Activated CD8-positive, alpha-beta T cell treated with anti-CD3 and anti-CD28 coated beads for 36 hours (primary cell): ENCODE data around the gene DPPA5. TPM values are rescaled to one million over a fixed set of nuclear protein-coding genes. Genes with fewer than 3 reads are reported as not detected.
A peak's percentile ranks its signal among the peaks of the same experiment; 100 is the strongest.
"Not testable (repeated sequence)": the region's sequence is repeated elsewhere in the genome, so short reads cannot be mapped to it uniquely, and the experiment has no call there.

Source experiments
- ATAC-seq: fragments of 200-7000 bp; cut with Tn5 transposase; one replicate; pipeline ENCODE4 v1.10.0; 2021; ENCODE audit warnings: mild to moderate bottlenecking, moderate library complexity
- CTCF ChIA-PET: fragments of 350-600 bp; sonication (Branson Sonifier 250); formaldehyde crosslinking; loops from one replicate; lab custom pipeline; 2021; ENCODE audit warnings: antibody characterized with exemption; lab: Charles Lee
- POLR2A ChIA-PET: fragments of 350-600 bp; sonication (Branson Sonifier 250); formaldehyde crosslinking; loops from one replicate; lab custom pipeline; 2021; ENCODE audit warnings: antibody characterized with exemption; lab: Charles Lee
- DNase-seq: peaks from one replicate; pipeline ENCODE4 v3.0.0-alpha.2; 2020
- H3K27ac Mint-ChIP-seq: one replicate; pipeline ENCODE4 v1.8.0; 2021; ENCODE audit warnings: mild to moderate bottlenecking, mixed read lengths
- H3K27me3 Mint-ChIP-seq: one replicate; pipeline ENCODE4 v1.8.0; 2021; ENCODE audit warnings: mixed read lengths
- H3K36me3 Mint-ChIP-seq: one replicate; pipeline ENCODE4 v1.8.0; 2021; ENCODE audit warnings: low read depth, mixed read lengths
- H3K4me1 Mint-ChIP-seq: one replicate; pipeline ENCODE4 v1.8.0; 2021; ENCODE audit warnings: low read depth, mixed read lengths
- H3K4me3 Mint-ChIP-seq: one replicate; pipeline ENCODE4 v1.8.0; 2021; ENCODE audit warnings: mild to moderate bottlenecking, moderate library complexity, mixed read lengths
- H3K9me3 Mint-ChIP-seq: one replicate; pipeline ENCODE4 v1.8.0; 2021; ENCODE audit warnings: mixed read lengths
- intact Hi-C: fragments of 100-400 bp; cut with micrococcal nuclease; formaldehyde crosslinking; loops from one replicate; pipeline ENCODE4 v1.10.0; 2022
- total RNA-seq, 2 experiments: library from RNA; stranded (reverse); gene quantifications; one replicate each; pipeline ENCODE4 v1.2.3, GENCODE V29; 2021
- TF ChIP-seq, protein P1 (sequence below): fragments of 200-600 bp; IDR thresholded peaks from one replicate; pipeline ENCODE4 v1.8.0; 2022; ENCODE audit warnings: antibody characterized with exemption, mild to moderate bottlenecking

Gene DPPA5
- total RNA-seq, 2 experiments from 2014 or later: not detected

DNA sequence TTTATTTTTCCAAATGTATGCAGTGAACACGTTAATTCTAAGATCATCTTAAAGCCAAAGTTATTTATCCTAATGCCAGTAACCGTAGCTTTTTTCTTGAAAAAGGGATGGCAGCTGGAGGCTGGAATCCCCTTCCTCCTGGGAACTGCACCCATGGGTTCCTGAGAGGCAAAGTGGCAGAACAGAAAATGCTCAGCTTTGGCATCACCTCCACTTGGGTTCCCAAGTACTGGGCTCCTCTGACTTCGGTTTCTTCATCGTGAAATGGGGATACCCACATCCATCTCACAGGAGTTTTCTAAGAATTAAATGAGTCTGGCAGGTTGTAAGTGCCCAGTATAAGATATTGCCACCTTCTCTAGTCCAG, 34.3 kb upstream of the DPPA5 start:
- TF ChIP-seq, protein P1, sequence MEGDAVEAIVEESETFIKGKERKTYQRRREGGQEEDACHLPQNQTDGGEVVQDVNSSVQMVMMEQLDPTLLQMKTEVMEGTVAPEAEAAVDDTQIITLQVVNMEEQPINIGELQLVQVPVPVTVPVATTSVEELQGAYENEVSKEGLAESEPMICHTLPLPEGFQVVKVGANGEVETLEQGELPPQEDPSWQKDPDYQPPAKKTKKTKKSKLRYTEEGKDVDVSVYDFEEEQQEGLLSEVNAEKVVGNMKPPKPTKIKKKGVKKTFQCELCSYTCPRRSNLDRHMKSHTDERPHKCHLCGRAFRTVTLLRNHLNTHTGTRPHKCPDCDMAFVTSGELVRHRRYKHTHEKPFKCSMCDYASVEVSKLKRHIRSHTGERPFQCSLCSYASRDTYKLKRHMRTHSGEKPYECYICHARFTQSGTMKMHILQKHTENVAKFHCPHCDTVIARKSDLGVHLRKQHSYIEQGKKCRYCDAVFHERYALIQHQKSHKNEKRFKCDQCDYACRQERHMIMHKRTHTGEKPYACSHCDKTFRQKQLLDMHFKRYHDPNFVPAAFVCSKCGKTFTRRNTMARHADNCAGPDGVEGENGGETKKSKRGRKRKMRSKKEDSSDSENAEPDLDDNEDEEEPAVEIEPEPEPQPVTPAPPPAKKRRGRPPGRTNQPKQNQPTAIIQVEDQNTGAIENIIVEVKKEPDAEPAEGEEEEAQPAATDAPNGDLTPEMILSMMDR: no peak
- POLR2A ChIA-PET: interaction anchor here (1.2 kb wide), 1 partner anchor 64 kb away, joined by 3 read pairs; the partner anchor contains the start of gene CGAS
- peaks cover 5% of the 10 kb centered on the region for H3K27me3 Mint-ChIP-seq
- ATAC-seq: no peak
- DNase-seq: no peak
- H3K9me3 Mint-ChIP-seq: no peaks in the 10 kb centered on the region
- no peaks in the 10 kb centered on the region for H3K36me3 Mint-ChIP-seq
- intact Hi-C loops: no loop called here
- CTCF ChIA-PET: interaction anchor here (0.8 to 2.4 kb wide), 8 partner anchors 11 to 265 kb away, joined by 3 to 11 read pairs (median 5); no protein-coding TSS in a partner anchor
- no peak overlapping the region for H3K27ac Mint-ChIP-seq
- peaks cover 14% of the 10 kb centered on the region for H3K4me1 Mint-ChIP-seq
- peak overlapping the region; percentile 75 for H3K4me3 Mint-ChIP-seq

DNA sequence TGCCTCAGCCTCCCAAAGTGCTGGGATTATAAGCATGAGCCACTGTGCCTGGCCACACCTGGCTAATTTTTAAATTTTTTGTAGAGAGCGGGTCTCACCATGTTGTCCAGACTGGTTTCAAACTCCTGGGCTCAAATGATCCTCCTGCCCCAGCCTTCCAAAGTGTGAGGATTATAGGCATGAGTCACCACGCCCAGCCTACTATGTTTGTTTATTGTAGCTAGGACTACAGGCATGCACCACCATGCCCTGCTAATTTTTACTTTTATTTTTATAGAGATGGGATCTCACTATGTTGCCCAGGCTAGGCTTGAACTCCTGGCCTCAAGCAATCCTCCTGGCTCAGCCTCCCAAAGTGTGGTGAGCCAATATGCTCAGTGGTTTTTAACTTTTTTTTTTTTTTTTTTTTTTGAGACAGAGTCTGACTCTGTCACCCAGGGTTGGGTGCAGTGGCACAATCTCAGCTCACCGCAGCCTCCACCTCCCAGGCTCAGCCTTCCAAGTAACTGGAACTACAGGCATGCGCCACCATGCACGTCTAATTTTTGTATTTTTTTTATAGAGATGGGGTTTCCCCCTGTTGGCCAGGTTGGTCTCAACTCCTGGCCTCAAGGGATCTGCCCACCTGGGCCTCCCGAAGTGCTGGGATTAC, 28.5 kb upstream of the DPPA5 start:
- no peak for ATAC-seq
- no peaks in the 10 kb centered on the region for H3K9me3 Mint-ChIP-seq
- H3K36me3 Mint-ChIP-seq: no peaks in the 10 kb centered on the region
- TF ChIP-seq, protein P1: no peak
- DNase-seq: no peak
- ChIA-PET POLR2A (no interaction called here), CTCF (no interaction called here)
- no peak overlapping the region for H3K4me3 Mint-ChIP-seq
- intact Hi-C loops: no loop called here
- H3K27ac Mint-ChIP-seq: no peak overlapping the region
- no peaks in the 10 kb centered on the region for H3K4me1 Mint-ChIP-seq
- H3K27me3 Mint-ChIP-seq: no peaks in the 10 kb centered on the region

DNA sequence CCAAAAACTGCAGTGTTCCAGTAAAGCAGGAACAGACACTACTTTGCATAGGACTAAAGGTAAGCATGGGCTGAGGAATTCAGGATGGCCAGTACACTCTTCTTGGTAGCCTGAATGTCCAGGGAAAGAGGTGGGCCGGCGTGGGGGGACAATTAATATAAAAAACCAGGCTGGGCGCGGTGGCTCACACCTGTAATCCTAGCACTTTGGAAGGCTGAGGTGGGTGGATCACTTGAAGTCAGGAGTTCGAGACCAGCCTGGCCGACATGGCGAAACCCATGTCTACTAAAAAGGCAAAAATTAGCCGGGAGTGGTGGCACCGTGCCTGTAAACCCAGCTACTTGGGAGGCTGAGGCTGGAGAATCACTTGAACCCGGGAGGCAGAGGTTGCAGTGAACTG, 27.5 kb upstream of the DPPA5 start:
- H3K4me1 Mint-ChIP-seq, H3K4me3 Mint-ChIP-seq, H3K27me3 Mint-ChIP-seq, intact Hi-C loops, H3K9me3 Mint-ChIP-seq, CTCF ChIA-PET, H3K36me3 Mint-ChIP-seq, H3K27ac Mint-ChIP-seq, DNase-seq, ATAC-seq: not testable (repeated sequence)
- POLR2A ChIA-PET: interaction anchor here (0.9 kb wide), 1 partner anchor 12 kb away, joined by 3 read pairs; no protein-coding TSS in a partner anchor

DNA sequence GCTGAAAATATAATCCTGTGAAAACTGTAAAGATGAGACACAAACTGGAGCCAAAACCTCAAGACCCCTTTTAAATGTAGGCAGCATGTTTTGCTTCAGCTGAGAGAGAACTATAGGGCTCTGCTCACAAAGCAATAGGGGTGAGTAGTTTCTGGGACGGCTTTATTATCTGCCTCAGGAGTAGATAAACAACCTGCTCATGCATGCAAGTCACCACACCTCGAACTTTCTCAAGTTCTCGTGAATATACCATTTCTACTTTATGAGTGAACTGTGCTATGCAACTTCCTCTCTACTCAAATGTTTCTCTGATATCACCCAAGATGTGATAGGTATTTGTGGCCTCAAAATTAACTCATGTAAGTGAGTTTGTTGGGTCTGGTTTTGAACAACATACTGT, 23.1 kb upstream of the DPPA5 start:
- no peak for DNase-seq
- peaks cover 5% of the 10 kb centered on the region for H3K9me3 Mint-ChIP-seq
- H3K27ac Mint-ChIP-seq: no peak overlapping the region
- no peaks in the 10 kb centered on the region for H3K4me1 Mint-ChIP-seq
- H3K4me3 Mint-ChIP-seq: no peak overlapping the region
- intact Hi-C loops: no loop called here
- ATAC-seq: no peak
- ChIA-PET POLR2A (no interaction called here), CTCF (interaction anchor here (0.8 to 1.4 kb wide), 3 partner anchors 8 to 11 kb away, joined by 3 to 5 read pairs (median 3); partner anchors contain the start of gene OOEP)
- TF ChIP-seq, protein P1: no peak
- H3K36me3 Mint-ChIP-seq: peaks cover 2% of the 10 kb centered on the region
- no peaks in the 10 kb centered on the region for H3K27me3 Mint-ChIP-seq

DNA sequence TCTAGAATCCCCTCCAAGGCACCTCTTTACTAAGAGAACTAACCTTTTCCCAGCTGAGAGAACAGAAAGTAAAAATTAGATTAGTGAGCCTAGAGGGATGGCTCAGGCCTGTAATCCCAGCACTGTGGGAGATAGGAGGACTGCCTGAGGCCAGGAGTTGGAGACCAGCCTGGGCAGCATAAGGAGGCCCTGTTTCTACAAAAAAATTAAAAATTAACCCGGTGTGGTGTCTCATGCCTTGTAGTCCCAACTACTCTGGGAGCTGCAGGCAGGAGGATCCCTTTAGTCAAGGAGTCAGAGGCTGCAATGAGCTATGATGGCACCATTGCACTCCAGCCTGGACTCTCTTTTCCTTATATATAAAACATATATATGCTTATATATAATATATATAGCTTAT, 21.1 kb upstream of the DPPA5 start:
- H3K9me3 Mint-ChIP-seq: peaks cover 8% of the 10 kb centered on the region
- ChIA-PET POLR2A (no interaction called here), CTCF (no interaction called here)
- intact Hi-C loops: no loop called here
- no peaks in the 10 kb centered on the region for H3K27me3 Mint-ChIP-seq
- no peak overlapping the region for H3K27ac Mint-ChIP-seq
- TF ChIP-seq, protein P1: no peak
- peaks cover 2% of the 10 kb centered on the region for H3K36me3 Mint-ChIP-seq
- H3K4me3 Mint-ChIP-seq: no peak overlapping the region
- no peak for ATAC-seq
- H3K4me1 Mint-ChIP-seq: no peaks in the 10 kb centered on the region
- DNase-seq: no peak
